ENCODE data around the gene ZNF581. TPM values are rescaled to one million over a fixed set of nuclear protein-coding genes. Genes with fewer than 3 reads are reported as not detected.

ZNF581 gene
- total RNA-seq, 1 donor from 2014 or later, result 24.7 TPM

- Mint-ChIP-seq H3K36me3 (ENCODE audit: low read depth) (peaks cover 4% of the 10 kb centered on the region), H3K4me1 (ENCODE audit: low read depth) (peaks cover 18% of the 10 kb centered on the region), H3K4me3 (ENCODE audit: unreplicated experiment) (no peak overlapping the region), H3K27me3 (ENCODE audit: low read depth) (no peaks in the 10 kb centered on the region), H3K9me3 (ENCODE audit: low read depth) (no peaks in the 10 kb centered on the region), H3K27ac (ENCODE audit: unreplicated experiment) (no peak overlapping the region)
- DNase-seq (ENCODE audit: low spot score), result no peak
- TF ChIP-seq, protein P1, sequence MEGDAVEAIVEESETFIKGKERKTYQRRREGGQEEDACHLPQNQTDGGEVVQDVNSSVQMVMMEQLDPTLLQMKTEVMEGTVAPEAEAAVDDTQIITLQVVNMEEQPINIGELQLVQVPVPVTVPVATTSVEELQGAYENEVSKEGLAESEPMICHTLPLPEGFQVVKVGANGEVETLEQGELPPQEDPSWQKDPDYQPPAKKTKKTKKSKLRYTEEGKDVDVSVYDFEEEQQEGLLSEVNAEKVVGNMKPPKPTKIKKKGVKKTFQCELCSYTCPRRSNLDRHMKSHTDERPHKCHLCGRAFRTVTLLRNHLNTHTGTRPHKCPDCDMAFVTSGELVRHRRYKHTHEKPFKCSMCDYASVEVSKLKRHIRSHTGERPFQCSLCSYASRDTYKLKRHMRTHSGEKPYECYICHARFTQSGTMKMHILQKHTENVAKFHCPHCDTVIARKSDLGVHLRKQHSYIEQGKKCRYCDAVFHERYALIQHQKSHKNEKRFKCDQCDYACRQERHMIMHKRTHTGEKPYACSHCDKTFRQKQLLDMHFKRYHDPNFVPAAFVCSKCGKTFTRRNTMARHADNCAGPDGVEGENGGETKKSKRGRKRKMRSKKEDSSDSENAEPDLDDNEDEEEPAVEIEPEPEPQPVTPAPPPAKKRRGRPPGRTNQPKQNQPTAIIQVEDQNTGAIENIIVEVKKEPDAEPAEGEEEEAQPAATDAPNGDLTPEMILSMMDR (IDR thresholded peaks at IDR 0.05), result no peak
Observed at GRCh38 chr19:55623130-55623529, 20.3 kb upstream of the ZNF581 start.

- Mint-ChIP-seq H3K9me3 (ENCODE audit: low read depth) (no peaks in the 10 kb centered on the region), H3K27me3 (ENCODE audit: low read depth) (no peaks in the 10 kb centered on the region), H3K4me1 (ENCODE audit: low read depth) (peaks cover 18% of the 10 kb centered on the region), H3K4me3 (ENCODE audit: unreplicated experiment) (peak overlapping the region; percentile 87), H3K36me3 (ENCODE audit: low read depth) (peaks cover 4% of the 10 kb centered on the region), H3K27ac (ENCODE audit: unreplicated experiment) (peak overlapping the region; percentile 4)
- DNase-seq (ENCODE audit: low spot score), result no peak
- TF ChIP-seq, protein P1 (IDR thresholded peaks at IDR 0.05), result no peak
Observed at GRCh38 chr19:55623561-55623960, 19.9 kb upstream of the ZNF581 start.

DNA sequence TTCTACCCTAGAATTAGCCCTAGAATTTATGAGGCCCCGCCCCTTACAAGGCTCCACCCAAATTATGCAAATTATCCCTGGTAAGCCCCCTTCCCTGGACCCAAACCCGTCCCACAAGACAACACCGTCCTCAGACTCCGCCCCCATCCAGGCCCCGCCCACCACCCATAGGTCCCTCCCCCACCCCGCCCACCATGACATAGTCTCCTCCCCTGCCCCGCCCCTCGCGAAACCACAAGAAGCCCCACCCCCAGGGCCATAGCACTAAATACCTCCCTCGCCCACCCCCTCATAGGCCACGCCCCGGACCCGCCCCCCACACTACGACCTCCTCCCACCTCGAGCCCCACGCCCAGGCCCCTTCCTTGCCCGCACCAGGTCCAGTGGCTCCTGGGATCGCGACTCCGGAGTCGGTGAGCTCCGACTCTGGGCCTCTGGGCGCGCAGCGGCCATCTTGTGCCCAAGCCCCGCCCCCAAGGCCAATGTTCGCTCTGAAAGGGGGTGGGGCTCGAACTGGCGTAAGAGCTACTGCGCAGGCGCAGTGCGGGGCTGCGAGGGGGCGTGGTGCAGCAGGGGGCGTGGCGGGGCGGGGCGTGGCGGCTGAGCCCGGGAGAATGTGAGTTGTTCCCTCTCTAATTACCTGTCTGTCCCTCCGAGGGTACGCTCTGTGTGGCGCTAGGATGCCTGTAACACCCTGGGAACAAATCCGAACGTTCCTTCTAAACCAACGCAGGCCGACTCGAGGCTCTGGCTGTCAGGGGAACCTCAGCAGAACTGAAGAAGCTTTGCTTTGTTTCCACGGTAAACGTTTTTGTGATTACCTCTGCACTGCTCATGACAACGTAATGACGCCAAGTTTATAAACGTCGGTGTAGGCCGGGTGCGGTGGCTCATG lies 19.1 kb upstream of the ZNF581 start, which contains the start of gene ZNF784:
Gene ZNF784, minus strand, starts transcription at position 458 of the 895 bp plus-strand sequence. Its CDS starts 5 bp downstream, at position 453.
- H3K27me3 Mint-ChIP-seq (ENCODE audit: low read depth), result no peaks in the 10 kb centered on the region
- no peaks in the 10 kb centered on the region for H3K9me3 Mint-ChIP-seq (ENCODE audit: low read depth)
- peak; percentile 94 for DNase-seq (ENCODE audit: low spot score)
- H3K27ac Mint-ChIP-seq (ENCODE audit: unreplicated experiment), result peak within 1 kb of the TSS; percentile 99
- H3K4me3 Mint-ChIP-seq (ENCODE audit: unreplicated experiment), result peak within 1 kb of the TSS; percentile 87
- H3K36me3 Mint-ChIP-seq (ENCODE audit: low read depth), result peaks cover 4% of the 10 kb centered on the region
- peaks cover 18% of the 10 kb centered on the region for H3K4me1 Mint-ChIP-seq (ENCODE audit: low read depth)
- TF ChIP-seq, protein P1 (IDR thresholded peaks at IDR 0.05), result no peak

DNA sequence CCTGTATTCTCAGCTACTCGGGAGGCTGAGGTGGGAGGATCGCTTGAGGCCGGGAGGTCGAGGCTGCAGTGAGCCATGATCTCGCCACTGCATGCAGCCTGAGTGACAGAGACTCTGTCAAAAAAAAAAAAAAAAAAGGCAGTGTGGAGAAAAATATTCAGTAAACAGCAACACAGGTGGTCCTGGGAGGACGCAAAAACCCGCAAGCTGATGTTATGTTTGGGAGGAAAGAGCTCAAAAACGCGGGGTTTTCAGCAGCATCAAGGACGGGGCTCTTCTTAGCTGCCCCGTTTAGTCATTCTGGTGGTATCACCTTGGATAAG lies 18.5 kb upstream of the ZNF581 start:
- TF ChIP-seq, protein P1 (IDR thresholded peaks at IDR 0.05), result no peak

GRCh38 chr19:55626350-55626749 lies 17.1 kb upstream of the ZNF581 start:
- no peaks in the 10 kb centered on the region for H3K36me3 Mint-ChIP-seq (ENCODE audit: low read depth)
- H3K27ac Mint-ChIP-seq (ENCODE audit: unreplicated experiment), result no peak overlapping the region
- no peaks in the 10 kb centered on the region for H3K27me3 Mint-ChIP-seq (ENCODE audit: low read depth)
- no peaks in the 10 kb centered on the region for H3K9me3 Mint-ChIP-seq (ENCODE audit: low read depth)
- TF ChIP-seq, protein P1 (IDR thresholded peaks at IDR 0.05), result no peak
- no peak overlapping the region for H3K4me3 Mint-ChIP-seq (ENCODE audit: unreplicated experiment)
- peaks cover 18% of the 10 kb centered on the region for H3K4me1 Mint-ChIP-seq (ENCODE audit: low read depth)
- DNase-seq (ENCODE audit: low spot score), result no peak

More for the DNA sequence above, 18.5 kb upstream of the ZNF581 start:
- Mint-ChIP-seq H3K27ac (ENCODE audit: unreplicated experiment) (peak overlapping the region; percentile 99), H3K36me3 (ENCODE audit: low read depth) (peaks cover 4% of the 10 kb centered on the region), H3K4me1 (ENCODE audit: low read depth) (peaks cover 18% of the 10 kb centered on the region), H3K27me3 (ENCODE audit: low read depth) (no peaks in the 10 kb centered on the region), H3K4me3 (ENCODE audit: unreplicated experiment) (peak overlapping the region; percentile 87), H3K9me3 (ENCODE audit: low read depth) (no peaks in the 10 kb centered on the region)
- DNase-seq (ENCODE audit: low spot score), result no peak
